ENCODE measurements around the gene AKR7A2.

DNA sequence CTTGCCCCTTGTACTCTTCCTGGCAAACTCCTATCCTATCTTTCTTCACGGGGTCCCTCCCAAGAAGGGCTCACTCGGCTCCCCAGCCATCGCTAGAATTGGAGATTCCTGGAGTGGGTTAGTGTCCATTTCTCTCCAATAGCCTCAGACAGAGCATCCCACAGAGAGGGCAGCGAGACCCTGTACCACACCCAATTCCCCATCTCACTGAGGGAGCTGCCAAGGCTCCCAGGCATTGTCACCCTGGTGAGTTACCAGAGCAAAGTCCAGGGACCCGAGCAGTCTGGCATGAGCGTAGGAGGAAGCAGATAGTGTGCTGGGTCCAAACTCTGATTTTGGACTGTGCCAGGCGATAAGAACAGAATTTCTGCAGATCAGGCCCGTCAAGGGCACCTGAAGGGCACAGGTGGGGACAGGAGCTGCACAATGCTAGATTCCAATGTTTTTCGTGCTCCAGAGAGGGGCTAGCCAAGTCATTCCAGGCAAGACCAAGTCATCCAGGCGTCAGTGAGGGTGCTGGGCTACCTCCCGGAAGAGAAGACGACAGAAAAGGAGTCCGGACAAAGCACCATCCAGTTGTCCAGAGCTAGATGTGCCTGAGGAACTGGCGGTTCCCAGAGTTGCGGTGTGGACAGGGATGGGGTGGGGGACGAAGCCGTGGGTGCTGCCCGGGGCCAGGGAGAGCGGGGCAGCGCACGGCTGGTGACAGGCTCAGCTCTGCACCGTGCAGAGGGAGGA, 38.7 kb downstream of the AKR7A2 start:
- no peak for TF ChIP-seq POLR2A (IDR thresholded peaks at IDR 0.05)
- TF ChIP-seq, protein P1, sequence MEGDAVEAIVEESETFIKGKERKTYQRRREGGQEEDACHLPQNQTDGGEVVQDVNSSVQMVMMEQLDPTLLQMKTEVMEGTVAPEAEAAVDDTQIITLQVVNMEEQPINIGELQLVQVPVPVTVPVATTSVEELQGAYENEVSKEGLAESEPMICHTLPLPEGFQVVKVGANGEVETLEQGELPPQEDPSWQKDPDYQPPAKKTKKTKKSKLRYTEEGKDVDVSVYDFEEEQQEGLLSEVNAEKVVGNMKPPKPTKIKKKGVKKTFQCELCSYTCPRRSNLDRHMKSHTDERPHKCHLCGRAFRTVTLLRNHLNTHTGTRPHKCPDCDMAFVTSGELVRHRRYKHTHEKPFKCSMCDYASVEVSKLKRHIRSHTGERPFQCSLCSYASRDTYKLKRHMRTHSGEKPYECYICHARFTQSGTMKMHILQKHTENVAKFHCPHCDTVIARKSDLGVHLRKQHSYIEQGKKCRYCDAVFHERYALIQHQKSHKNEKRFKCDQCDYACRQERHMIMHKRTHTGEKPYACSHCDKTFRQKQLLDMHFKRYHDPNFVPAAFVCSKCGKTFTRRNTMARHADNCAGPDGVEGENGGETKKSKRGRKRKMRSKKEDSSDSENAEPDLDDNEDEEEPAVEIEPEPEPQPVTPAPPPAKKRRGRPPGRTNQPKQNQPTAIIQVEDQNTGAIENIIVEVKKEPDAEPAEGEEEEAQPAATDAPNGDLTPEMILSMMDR (IDR thresholded peaks at IDR 0.05), result no peak

All from tibial nerve (tissue), 3 donors.